Activated CD4-positive, alpha-beta T cell treated with anti-CD3 and anti-CD28 coated beads, Interleukin-2, amount 50 U/mL, for 1 hour (primary cell): ENCODE results near the gene DRD1.

ENCODE experiments used
- DNase-seq: peaks from one replicate; pipeline ENCODE4 v3.0.0-alpha.2; 2020

DRD1 gene

GRCh38 chr5:175444060-175444904 lies at the start of gene DRD1:
Gene DRD1 (minus strand): TSS chr5:175444182. CDS start chr5:175443099, 1,083 bp downstream.
- DNase-seq: peak; percentile 38

DNA sequence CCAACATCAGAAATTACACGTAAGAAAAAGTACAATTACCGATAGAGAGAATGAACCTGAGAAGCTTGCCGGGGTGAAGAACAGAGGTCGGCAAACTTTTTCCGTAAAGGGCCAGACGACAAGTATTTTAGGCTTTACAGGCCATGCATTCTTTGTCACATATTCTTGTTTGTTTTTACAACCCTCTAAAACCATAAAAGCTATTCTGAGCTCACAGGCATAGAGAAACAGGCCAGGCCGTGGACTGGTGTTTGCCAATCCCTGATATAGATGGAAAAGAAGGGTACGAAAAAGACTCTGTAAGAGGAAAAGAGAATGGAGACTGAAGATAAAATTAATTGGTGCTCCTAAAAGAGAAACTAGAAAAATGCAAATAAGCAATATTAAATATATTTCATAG lies 49.7 kb upstream of the DRD1 start:
- DNase-seq: no peak

- no peak for DNase-seq
These were observed 49.3 kb upstream of the DRD1 start for GRCh38 chr5:175493260-175493659.

DNA sequence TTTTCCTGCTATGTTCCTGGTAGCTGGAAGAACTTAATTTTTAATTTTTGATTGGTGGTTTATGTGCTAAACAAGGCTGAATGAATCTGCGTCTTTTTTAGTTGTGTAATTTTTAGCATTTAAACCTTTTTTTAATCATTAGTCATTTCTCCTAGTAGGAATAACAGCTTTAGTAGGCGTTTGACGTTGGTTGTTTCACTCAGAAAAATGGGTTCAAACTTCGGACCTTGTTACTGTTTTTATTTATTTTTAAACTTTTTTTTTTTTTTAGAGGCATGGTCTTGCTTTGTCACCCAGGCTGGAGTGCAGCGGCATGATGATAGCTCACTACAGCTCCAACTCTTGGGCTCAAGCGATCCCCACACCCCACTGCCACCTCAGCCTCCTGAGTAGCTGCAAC lies 47.2 kb upstream of the DRD1 start:
- DNase-seq: no peak

DNA sequence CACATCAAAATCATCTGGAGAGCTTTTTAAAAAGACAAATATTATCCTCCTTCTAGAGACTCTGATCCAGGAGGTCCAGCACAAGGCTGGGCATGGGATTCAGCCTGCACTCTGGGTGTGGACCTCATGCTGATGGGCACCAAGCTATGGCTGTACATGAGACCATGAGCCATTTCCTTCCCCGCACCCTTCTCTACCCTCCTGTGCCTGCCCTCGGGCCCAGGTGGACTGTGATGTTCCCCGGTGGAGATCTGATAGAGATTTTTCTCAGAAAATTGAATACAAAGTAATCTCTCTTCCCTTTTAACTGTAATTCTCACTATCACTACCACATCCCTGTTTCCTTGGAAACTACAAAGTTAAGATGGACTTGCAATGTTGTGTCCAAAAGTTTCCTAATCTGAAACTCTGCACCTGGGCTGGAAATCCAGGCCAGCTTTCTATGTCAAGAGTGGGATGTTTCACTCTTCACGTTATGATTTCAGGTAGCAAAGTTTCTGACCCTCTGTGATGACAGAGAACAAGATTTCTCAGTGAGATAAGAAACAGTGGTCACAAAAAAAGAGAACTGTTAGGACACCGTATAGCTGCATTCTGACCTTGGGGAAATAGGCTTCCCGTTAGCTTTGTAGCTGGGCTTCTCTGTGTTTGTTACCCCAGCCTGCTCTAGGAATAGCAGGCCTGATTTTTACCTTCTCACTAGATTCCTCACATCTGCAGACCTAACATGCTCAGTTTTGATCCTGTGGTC lies 45.9 kb upstream of the DRD1 start:
- DNase-seq: no peak

DNA sequence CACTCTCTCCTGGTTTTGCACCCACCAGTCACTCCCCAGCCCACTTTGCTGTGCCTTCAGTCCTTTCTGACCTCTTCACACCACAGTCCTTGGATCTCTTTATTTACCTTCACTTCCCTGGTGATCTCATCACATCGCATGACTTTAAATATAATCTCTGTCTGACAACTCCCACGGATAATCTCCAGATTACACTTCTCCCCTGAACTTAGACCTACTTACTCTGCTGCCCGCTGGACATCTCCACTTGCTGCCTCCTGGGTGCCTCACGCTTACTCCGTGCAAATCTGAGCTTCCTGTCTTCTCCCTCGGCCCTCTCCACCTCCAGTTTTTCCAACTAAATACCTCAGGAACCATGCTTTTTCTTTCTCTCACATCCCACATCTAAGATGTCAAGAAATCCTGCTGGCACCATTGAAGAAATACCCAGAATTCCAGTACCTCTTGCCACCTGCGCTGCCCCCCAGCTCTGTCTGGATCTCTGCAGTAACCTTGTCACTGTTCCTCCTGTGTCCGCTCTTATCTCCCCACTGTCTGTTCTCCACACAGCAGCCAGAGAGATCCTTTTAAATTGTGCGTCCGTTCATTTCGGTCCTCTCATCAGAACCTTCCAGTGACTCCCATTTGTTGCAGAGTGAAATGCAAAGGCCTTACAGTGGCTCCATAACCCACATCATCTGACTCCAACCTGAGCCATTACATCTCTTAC lies 43.7 kb upstream of the DRD1 start:
- no peak for DNase-seq

- DNase-seq: no peak
These were observed 41.6 kb upstream of the DRD1 start for GRCh38 chr5:175485631-175486030.

- DNase-seq: no peak
These were observed 40.8 kb upstream of the DRD1 start for GRCh38 chr5:175484829-175485228.

- DNase-seq: no peak
These were observed 40.3 kb upstream of the DRD1 start for GRCh38 chr5:175484322-175484721.

DNA sequence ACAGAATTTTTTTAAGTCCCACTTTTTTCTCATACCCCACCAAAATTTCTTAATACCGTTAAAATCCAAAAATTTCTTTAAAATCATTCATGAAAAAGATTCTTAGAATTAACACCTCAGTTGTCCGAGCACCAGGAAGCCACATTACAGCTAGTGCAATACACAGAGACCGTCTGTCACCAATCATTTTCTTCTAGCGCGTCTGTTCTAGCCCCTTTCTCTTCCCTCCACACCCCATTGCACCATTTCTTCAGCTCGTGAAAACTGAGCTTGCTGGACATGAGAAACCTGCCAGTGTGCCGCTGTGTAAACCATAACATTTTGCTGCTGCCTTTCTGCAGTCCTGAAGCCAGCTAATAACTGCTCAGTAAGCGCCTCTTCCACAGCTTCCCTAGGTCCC lies 39.4 kb upstream of the DRD1 start:
- no peak for DNase-seq

DNA sequence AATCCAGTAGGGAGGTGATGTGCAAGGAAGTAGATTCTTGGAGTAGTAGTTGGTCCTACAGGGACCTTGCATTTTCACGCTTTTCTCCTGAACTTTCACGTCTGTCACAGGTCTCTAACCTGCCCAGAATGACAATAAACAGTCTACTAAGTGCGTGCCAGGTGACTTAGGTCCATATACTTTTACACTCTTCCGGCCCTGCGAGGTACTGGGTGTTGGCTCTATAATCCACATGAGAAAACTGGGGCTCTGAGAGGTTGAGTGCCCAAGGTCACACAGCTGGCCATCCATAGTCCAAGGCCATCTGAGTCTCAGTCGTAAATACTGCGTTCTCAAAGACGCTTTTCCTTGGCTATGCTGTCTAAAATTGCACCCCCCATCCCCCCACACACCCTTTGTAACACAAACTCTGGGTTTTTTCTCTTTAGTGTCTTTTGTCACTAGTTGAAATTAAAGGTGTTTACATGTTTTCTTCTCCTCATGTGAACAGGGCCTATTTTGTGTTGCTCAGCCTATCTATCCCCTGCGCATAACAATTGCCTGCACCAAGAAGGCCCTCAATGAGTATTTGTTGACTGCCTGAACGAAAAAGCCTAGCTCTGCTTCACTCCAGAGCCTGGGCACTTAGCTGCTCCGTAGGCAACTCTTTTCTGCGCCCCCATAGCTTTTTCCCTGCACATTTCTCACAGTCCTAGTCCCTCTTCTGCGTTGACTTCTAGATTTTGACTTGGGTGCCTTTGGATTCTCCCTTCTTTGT lies 35.3 kb upstream of the DRD1 start:
- DNase-seq: no peak

DNA sequence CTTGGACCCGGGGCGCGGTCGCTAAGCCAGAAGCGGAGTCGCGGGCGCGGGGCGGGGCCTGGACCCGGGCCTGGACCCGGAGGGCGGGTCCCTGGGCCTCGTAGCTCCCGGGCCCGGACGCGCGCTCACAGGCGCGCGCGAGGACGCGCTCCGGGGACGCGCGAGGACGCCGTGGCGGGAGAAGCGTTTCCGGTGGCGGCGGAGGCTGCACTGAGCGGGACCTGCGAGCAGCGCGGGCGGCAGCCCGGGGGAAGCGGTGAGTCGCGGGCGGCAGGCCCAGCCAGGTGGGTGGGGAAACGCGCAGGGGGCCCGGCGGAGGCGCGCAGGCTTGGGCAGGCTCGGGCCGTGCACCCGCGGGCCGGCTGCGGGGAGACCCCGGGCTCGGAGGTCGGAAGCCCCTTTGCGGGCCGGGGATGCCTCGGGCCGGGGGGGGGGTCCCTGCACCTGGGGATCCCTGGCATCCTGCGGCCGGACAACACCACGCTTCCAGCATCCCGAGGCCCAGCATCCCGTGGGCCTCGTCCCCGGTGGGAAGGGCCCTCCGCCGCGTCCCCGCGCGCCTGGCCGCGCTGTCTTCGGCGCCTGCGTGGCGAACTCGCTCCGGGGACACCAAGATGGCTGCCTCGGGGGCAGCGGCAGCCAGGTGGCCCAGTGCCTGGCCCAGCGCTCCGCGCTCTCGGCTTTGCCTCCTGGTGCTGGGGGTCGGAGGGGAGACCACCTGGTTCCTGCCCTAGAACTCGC lies 34.6 kb upstream of the DRD1 start, which contains the start of gene SFXN1:
Gene SFXN1, plus strand, starts transcription at position 177 of the 741 bp plus-strand sequence. CDS start 13,544 bp downstream, outside the sequence.
- DNase-seq: peak; percentile 68

DNA sequence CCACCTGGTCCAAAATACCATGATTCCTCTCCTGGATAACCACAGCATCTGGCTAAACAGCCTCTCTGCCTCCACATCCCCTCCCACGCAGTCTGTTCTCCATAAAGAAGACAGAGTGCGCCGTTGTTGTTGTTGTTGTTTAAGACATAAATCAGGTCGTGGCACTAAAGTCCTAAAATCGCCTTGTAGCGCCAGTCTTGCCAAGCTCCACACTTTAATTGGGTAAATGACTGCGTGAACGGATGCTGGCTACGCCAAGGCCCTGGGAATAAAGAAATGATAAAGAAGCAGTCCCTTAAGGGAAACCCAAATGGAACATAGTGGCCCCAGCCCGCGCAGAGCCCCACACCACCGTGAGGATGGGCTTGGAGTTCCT lies 34.0 kb upstream of the DRD1 start:
- DNase-seq: no peak

DNA sequence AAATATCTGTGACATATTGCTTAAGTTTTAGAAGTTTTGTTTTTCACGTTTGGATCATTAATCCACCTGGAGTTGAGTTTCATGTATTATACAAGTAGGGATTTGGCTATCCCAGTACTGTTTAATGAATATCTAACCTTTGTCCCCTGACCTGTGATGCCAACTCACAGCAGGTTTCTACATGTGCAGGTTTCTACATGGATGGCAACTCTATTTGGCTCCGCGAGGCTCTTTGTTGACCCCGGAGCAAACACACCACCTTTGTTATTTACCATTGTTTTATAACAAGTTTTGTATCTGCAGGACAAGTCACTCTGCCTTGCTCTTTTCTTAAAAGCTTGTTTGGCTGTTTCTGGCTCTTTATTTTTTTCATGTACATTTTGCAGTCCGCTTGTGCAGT lies 33.5 kb upstream of the DRD1 start:
- DNase-seq: no peak

GRCh38 chr5:175475248-175475647 lies 31.3 kb upstream of the DRD1 start:
- DNase-seq: no peak

DNA sequence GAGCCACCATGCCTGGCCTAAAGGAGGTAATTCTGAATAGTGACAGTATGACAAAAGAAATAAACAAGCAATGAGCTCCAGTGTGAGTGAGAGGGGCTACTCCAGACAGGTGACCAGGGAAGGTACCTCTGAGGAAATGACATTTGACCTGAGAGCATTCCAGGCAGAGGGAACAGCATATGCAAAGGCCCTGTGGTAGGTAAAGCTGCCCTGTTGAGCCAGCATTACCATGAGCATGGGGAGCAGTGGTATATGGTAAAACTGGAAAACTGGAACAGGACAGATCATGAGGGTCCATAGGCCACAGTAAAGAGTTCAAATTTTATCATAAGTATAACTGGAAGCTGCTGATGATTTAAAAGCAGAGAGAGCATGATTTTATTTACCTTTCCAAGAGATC lies 28.4 kb upstream of the DRD1 start:
- DNase-seq: no peak

- DNase-seq: no peak
These were observed 27.6 kb upstream of the DRD1 start for GRCh38 chr5:175471628-175472027.

GRCh38 chr5:175471196-175471595 lies 27.2 kb upstream of the DRD1 start:
- no peak for DNase-seq

DNA sequence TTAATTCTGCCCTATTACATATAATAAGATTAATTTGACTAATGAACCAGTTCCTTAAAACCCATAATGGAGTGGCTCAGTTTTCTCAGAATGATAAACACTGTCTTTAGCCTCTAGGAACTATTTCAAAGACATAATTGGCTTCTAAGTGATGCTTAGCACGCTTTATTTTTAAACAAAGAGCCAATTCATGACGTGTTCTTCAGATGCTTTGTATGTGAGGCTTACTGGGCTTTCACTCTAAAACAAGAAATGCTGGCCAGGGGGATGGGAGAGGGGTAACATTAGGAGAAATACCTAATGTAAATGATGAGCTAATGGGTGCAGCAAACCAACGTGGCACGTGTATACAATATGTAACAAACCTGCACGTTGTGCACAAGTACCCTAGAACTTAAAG lies 26.8 kb upstream of the DRD1 start:
- DNase-seq: no peak

- no peak for DNase-seq
These were observed 25.9 kb upstream of the DRD1 start for GRCh38 chr5:175469916-175470315.

GRCh38 chr5:175468892-175469291 lies 24.9 kb upstream of the DRD1 start:
- no peak for DNase-seq
